Measurements from ENCODE around the gene COPRS.

Gene COPRS

DNA sequence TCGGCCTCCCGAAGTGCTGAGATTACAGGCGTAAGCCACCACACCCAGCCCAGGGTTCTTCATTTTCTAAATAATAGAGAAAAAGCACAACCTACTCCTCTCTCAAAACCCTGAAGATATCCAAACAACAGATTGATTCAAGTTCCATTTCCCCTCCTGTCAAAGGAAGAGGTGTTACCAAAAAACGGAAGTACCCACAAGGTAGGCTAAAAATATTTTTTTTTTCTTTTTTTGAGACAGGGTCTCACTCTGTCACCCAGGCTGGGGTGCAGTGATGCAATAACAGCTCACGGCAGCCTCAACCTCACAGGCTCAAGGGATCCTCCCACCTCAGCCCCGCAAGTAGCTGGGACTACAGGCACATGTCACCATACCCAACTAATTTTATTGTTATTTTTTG, 23.5 kb upstream of the COPRS start:
- TF ChIP-seq, protein P1, sequence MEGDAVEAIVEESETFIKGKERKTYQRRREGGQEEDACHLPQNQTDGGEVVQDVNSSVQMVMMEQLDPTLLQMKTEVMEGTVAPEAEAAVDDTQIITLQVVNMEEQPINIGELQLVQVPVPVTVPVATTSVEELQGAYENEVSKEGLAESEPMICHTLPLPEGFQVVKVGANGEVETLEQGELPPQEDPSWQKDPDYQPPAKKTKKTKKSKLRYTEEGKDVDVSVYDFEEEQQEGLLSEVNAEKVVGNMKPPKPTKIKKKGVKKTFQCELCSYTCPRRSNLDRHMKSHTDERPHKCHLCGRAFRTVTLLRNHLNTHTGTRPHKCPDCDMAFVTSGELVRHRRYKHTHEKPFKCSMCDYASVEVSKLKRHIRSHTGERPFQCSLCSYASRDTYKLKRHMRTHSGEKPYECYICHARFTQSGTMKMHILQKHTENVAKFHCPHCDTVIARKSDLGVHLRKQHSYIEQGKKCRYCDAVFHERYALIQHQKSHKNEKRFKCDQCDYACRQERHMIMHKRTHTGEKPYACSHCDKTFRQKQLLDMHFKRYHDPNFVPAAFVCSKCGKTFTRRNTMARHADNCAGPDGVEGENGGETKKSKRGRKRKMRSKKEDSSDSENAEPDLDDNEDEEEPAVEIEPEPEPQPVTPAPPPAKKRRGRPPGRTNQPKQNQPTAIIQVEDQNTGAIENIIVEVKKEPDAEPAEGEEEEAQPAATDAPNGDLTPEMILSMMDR (conservative IDR thresholded peaks at IDR 0.05; ENCODE audit: low read depth, low read length): no peak
- DNase-seq (ENCODE audit: low read depth): no peak
- no peak overlapping the region for H3K4me3 ChIP-seq (ENCODE audit: low read length)

DNA sequence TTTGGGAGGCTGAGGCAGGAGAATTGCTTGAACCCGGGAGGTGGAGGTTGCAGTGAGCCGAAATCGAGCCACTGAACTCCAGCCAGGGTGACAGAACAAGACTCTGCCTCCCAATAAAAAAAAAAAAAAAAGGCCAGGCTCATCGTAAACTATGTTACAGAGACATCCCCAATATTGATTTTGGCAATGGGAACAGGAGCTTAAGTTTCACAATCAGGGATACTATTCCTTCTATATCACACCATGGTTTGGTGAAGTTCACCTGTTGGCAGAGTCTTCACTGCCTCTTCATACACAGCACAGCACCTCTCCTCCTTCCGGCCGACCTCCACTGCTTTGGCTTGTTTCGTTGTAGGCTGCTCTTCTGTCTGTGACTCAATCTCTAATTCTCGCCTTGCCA, 21.3 kb upstream of the COPRS start:
- TF ChIP-seq, protein P1 (conservative IDR thresholded peaks at IDR 0.05; ENCODE audit: low read depth, low read length): no peak
- no peak overlapping the region for H3K4me3 ChIP-seq (ENCODE audit: low read length)
- no peak for DNase-seq (ENCODE audit: low read depth)

DNA sequence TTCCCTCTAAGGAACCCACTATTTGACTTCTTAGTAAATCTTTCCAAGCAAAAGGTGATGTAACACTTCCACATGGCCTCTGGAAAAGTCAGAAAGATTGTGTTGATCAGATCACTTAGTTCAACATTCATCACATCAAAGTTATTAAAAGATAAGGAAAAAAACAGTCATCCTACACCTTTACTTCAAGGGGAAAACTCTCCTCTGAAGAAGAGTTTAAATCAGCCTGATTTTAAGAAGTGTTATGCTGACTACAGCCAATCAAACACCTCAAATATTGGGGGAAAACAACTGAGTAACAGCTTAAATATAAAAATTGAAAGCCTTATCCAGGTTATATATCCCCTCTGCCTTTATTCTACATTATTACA, 19.6 kb upstream of the COPRS start:
- no peak overlapping the region for H3K4me3 ChIP-seq (ENCODE audit: low read length)
- DNase-seq (ENCODE audit: low read depth): no peak
- TF ChIP-seq, protein P1 (conservative IDR thresholded peaks at IDR 0.05; ENCODE audit: low read depth, low read length): no peak

DNA sequence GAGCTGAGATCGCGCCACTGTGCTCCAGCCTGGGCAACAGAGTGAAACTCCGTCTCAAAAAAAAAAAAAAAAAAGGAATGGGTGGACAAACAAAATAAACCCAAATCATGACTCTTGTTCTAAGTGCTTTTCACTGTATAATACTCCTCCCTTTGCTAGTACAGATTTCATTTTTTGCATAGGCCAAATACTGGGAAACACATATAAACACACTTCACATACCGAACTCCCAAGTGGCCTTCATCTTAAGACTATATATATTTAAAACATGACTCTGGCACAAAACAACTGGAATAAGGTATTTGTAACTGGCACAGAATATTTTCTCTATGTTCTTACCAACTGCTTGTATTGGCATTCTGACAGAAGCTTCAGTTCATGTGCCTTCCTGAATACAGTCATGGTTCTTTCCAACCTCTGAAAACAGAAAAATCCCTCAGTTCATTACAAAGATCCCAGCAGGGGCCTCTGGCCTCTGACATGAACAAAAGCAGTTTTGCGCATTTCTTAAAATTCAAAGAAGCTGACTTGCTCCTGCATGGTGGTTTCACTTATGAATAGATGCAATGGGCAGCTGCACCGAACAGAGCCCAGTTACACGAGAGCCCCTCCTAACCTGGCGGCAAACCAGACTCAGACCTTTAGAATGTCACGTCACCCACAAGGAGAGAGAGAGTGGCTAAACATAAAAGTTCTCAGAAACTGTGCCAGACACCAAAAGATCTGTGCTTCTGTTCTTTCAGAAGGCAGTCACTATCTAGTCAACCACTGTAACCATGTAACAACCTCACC, 19.1 kb upstream of the COPRS start:
- TF ChIP-seq, protein P1 (conservative IDR thresholded peaks at IDR 0.05; ENCODE audit: low read depth, low read length): no peak
- no peak overlapping the region for H3K4me3 ChIP-seq (ENCODE audit: low read length)
- no peak for DNase-seq (ENCODE audit: low read depth)

DNA sequence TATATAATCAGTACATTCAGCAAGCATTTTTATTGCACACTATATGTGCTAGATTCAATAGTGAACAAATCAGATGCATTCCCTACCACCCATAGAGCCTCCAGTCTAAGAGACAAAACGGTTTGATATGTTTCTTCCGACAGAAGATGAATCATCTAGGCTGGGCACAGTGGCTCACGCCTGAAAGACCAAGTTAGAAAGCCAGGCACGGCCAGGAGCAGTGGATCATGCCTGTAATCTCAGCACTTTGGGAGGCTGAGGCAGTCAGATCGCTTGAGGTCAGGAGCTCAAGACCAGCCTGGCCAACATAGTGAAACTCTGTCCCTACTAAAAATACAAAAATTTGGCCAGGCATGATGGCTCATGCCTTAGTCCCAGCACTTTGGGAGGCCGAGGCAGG, 18.3 kb upstream of the COPRS start:
- no peak for DNase-seq (ENCODE audit: low read depth)
- TF ChIP-seq, protein P1 (conservative IDR thresholded peaks at IDR 0.05; ENCODE audit: low read depth, low read length): no peak
- no peak overlapping the region for H3K4me3 ChIP-seq (ENCODE audit: low read length)

DNA sequence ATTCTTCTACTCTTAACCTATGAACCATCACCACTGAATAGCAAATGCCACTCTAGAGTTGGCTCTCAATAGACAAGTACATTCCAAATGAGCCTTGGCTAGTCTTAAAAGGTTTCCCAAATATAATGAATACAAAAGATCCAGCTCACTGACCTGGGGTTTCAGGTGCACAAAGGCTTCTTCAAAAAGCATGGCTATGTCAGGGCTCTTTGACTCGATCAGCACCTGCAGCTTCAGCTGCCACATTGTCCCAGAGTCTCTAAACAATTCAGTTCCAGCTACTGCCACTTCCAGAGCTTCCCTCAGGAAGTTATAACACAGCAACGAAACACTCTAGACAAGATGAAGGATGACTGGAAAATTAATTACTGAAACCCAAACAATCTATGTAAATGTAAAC, 16.0 kb upstream of the COPRS start:
- TF ChIP-seq, protein P1 (conservative IDR thresholded peaks at IDR 0.05; ENCODE audit: low read depth, low read length): no peak
- H3K4me3 ChIP-seq (ENCODE audit: low read length): no peak overlapping the region
- DNase-seq (ENCODE audit: low read depth): no peak

Measured in retinal pigment epithelial cell (primary cell).